GM12801 (cell line): ENCODE data around the gene CUX1.

Source experiments
- CTCF ChIP-seq: IDR thresholded peaks from one replicate; pipeline ENCODE4 v1.5.1; 2011; ENCODE audit warnings: control low read depth; ENCODE audit not compliant: insufficient read length; ENCODE audit errors: extremely low read depth

Gene CUX1

GRCh38 chr7:102234801-102235550, 417.6 kb downstream of the CUX1 start:
- TF ChIP-seq CTCF = no peak

- TF ChIP-seq CTCF = no peak
Measured at GRCh38 chr7:102236102-102236501, 418.7 kb downstream of the CUX1 start.

GRCh38 chr7:102236592-102237287, 419.3 kb downstream of the CUX1 start:
- TF ChIP-seq CTCF = no peak

GRCh38 chr7:102239206-102239820, 421.9 kb downstream of the CUX1 start:
- TF ChIP-seq CTCF = no peak

- no peak for TF ChIP-seq CTCF
Measured at GRCh38 chr7:102241431-102241830, 424.0 kb downstream of the CUX1 start.

GRCh38 chr7:102244601-102245000, 427.2 kb downstream of the CUX1 start:
- TF ChIP-seq CTCF = no peak

- TF ChIP-seq CTCF = no peak
Measured at GRCh38 chr7:102248081-102248455, 430.6 kb downstream of the CUX1 start.
